CD4-positive, CD25-positive, alpha-beta regulatory T cell (primary cell): Measurements from ENCODE around the gene EHMT1. TPM values are rescaled to one million over a fixed set of nuclear protein-coding genes. Genes with fewer than 3 reads are reported as not detected.
A peak's percentile ranks its signal among the peaks of the same experiment; 100 is the strongest.

Experiments used
- ATAC-seq, 2 donors: fragments of 150-1000 bp; cut with Tn5 transposase; one replicate each; pipeline ENCODE4 v1.10.0; 2021; ENCODE audit warnings: low read depth in 2 of 2, moderate number of reproducible peaks in 2 of 2, moderate library complexity in 1 of 2
- DNase-seq, 3 donors: peaks; one replicate each; pipeline versions ENCODE4 v3.0.0 to v3.0.0-alpha.2; 2012 to 2022; ENCODE audit warnings: mixed read lengths in 1 of 3
- H3K27ac ChIP-seq: one replicate; pipeline ENCODE4 v1.7.0; 2013; ENCODE audit warnings: mild to moderate bottlenecking, low read length; ENCODE audit not compliant: insufficient read depth, poor library complexity, severe bottlenecking
- H3K27me3 ChIP-seq: one replicate; pipeline ENCODE4 v1.7.0; 2013; ENCODE audit warnings: low read length; ENCODE audit not compliant: control insufficient read depth, insufficient read depth
- H3K36me3 ChIP-seq: one replicate; pipeline ENCODE4 v1.7.0; 2013; ENCODE audit warnings: mild to moderate bottlenecking, low read length, moderate library complexity; ENCODE audit not compliant: control insufficient read depth, insufficient read depth
- H3K4me1 ChIP-seq: 2 replicates; pipeline ENCODE4 v1.7.0; 2013; ENCODE audit warnings: mild to moderate bottlenecking, low read length; ENCODE audit not compliant: insufficient read depth, control insufficient read depth, poor library complexity, severe bottlenecking
- H3K4me3 ChIP-seq: one replicate; pipeline ENCODE4 v1.7.0; 2013; ENCODE audit warnings: low read depth, mild to moderate bottlenecking, low read length, moderate library complexity
- H3K9me3 ChIP-seq, 2 experiments: 1 replicate in 1 of 2; 2 replicates in 1 of 2; pipeline ENCODE4 v1.7.0; 2013; ENCODE audit warnings: low read length in 2 of 2, mild to moderate bottlenecking in 1 of 2, moderate library complexity in 1 of 2; ENCODE audit not compliant: control insufficient read depth in 2 of 2
- H3K27ac Mint-ChIP-seq, 3 donors: one replicate each; pipeline ENCODE4 v1.8.0; 2020 to 2022; ENCODE audit warnings: mild to moderate bottlenecking in 3 of 3, mixed read lengths in 3 of 3, moderate library complexity in 2 of 3
- H3K27me3 Mint-ChIP-seq: one replicate; pipeline ENCODE4 v1.8.0; 2022; ENCODE audit warnings: mild to moderate bottlenecking, mixed read lengths
- H3K36me3 Mint-ChIP-seq: one replicate; pipeline ENCODE4 v1.8.0; 2020; ENCODE audit warnings: mixed read lengths
- H3K4me1 Mint-ChIP-seq, 4 donors: one replicate each; pipeline ENCODE4 v1.8.0; 2020 to 2022; ENCODE audit warnings: mixed read lengths in 4 of 4, mild to moderate bottlenecking in 1 of 4
- H3K4me3 Mint-ChIP-seq, 4 donors: one replicate each; pipeline ENCODE4 v1.8.0; 2020 to 2022; ENCODE audit warnings: mild to moderate bottlenecking in 4 of 4, mixed read lengths in 4 of 4, moderate library complexity in 3 of 4
- H3K9me3 Mint-ChIP-seq, 7 donors: one replicate each; pipeline ENCODE4 v1.8.0; 2020 to 2022; ENCODE audit warnings: mixed read lengths in 7 of 7, mild to moderate bottlenecking in 3 of 7, moderate library complexity in 2 of 7
- polyA plus RNA-seq, 4 donors: library from polyadenylated mRNA; unstranded; fragments of 300-500 nt; fragmentation: Illumina TruSeq; gene quantifications; one replicate each; pipeline ENCODE4 v1.2.3, GENCODE V29; 2021
- total RNA-seq: library from RNA; stranded (reverse); gene quantifications from one replicate; pipeline ENCODE4 v1.2.3, GENCODE V29; 2022

The EHMT1 gene
- total and polyA plus RNA-seq, 5 donors from 2014 or later, result 17.9 to 142 (median 20.0) TPM

DNA sequence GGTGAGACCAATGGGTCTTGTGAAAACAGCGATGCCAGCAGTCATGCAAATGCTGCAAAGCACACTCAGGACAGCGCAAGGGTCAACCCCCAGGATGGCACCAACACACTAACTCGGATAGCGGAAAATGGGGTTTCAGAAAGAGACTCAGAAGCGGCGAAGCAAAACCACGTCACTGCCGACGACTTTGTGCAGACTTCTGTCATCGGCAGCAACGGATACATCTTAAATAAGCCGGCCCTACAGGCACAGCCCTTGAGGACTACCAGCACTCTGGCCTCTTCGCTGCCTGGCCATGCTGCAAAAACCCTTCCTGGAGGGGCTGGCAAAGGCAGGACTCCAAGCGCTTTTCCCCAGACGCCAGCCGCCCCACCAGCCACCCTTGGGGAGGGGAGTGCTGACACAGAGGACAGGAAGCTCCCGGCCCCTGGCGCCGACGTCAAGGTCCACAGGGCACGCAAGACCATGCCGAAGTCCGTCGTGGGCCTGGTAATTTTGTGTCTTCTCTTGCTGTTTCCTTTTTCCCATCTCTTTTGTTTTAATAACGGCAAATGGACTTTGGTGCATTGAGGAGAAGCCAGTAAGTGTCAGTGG lies 98.0 kb downstream of the EHMT1 start:
- ATAC-seq (no peak), DNase-seq (no peak)
- peaks cover 4 to 41% (median 19%) of the 10 kb centered on the region in 4 donors for H3K4me1 Mint-ChIP-seq
- H3K27me3 ChIP-seq, result no peaks in the 10 kb centered on the region
- H3K36me3 Mint-ChIP-seq, result peaks cover 62% of the 10 kb centered on the region
- peak overlapping the region; percentile 52 for H3K27ac ChIP-seq
- H3K4me1 ChIP-seq, result peaks cover 6% of the 10 kb centered on the region
- peak overlapping the region; percentile 80 to 93 (median 83) for H3K27ac Mint-ChIP-seq
- no peak overlapping the region for H3K4me3 ChIP-seq
- peaks cover 44% of the 10 kb centered on the region for H3K36me3 ChIP-seq
- H3K27me3 Mint-ChIP-seq, result no peaks in the 10 kb centered on the region
- H3K9me3 ChIP-seq, result peaks cover 14 to 43% of the 10 kb centered on the region in 2 experiments
- peak overlapping the region in 3 of 4 donors; percentile 54 to 63 (median 62) for H3K4me3 Mint-ChIP-seq
- peaks cover 1 to 32% (median 12%) of the 10 kb centered on the region in 7 donors for H3K9me3 Mint-ChIP-seq

DNA sequence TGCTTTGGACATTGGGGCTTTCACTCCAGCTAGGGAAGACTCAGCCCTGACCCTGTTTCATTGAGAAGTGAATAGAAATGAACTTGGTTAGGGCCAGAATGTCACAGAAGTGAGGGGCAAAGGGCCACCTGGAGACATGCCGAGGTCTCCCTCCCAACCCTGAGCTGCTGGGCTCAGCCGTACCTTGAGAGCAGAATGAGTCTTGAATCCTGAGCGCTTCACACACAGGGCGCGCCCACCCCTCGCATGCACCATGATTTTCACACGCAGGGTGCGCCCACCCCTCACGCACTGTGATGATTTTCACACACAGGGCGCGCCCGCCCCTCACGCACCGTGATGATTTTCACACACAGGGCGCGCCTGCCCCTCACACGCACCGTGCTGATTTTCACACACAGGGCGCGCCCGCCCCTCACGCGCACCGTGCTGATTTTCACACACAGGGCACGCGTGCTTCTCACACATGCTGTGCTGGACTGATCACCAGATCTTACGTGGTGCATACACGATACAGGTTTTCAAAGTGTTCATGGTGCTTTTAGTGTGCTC lies 99.0 kb downstream of the EHMT1 start:
- Histone ChIP-seq H3K9me3 (peaks cover 14 to 43% of the 10 kb centered on the region in 2 experiments), H3K4me3 (no peak overlapping the region), H3K36me3 (peaks cover 36% of the 10 kb centered on the region), H3K27me3 (no peaks in the 10 kb centered on the region), H3K27ac (no peak overlapping the region), H3K4me1 (peaks cover 17% of the 10 kb centered on the region)
- H3K4me1 Mint-ChIP-seq, result peaks cover 10 to 42% (median 22%) of the 10 kb centered on the region in 4 donors
- peak overlapping the region in 1 of 3 donors; percentile 48 for H3K27ac Mint-ChIP-seq
- H3K9me3 Mint-ChIP-seq, result peaks cover 1 to 32% (median 12%) of the 10 kb centered on the region in 7 donors
- H3K4me3 Mint-ChIP-seq, result peak overlapping the region in 2 of 4 donors; percentile 19 to 72
- no peak for ATAC-seq
- H3K36me3 Mint-ChIP-seq, result peaks cover 55% of the 10 kb centered on the region
- no peak for DNase-seq
- H3K27me3 Mint-ChIP-seq, result no peaks in the 10 kb centered on the region

DNA sequence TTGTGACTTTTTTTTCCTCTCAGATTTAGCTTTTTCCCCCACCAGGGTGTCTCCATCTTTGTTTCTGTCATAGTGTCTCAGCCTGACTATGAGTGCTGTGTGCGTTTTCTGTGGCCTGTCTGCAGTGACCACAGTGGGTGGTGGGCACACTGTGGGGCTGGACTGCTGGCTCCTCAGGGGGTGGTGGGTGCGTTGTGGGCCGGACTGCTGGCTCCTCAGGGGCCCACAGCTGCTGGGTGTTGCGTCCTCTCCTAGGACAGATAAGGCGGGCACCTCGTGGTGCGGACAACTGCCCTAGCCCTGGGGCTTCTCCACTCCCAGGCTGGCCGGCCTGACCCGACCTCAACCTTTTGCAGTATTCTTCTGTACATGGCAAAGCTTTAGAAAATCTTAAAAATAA lies 100.4 kb downstream of the EHMT1 start:
- Histone ChIP-seq H3K27ac (no peak overlapping the region), H3K4me3 (no peak overlapping the region), H3K27me3 (no peaks in the 10 kb centered on the region), H3K4me1 (peaks cover 27% of the 10 kb centered on the region), H3K9me3 (peaks cover 11 to 40% of the 10 kb centered on the region in 2 experiments), H3K36me3 (peaks cover 33% of the 10 kb centered on the region)
- peaks cover 3 to 32% (median 8%) of the 10 kb centered on the region in 7 donors for H3K9me3 Mint-ChIP-seq
- H3K27ac Mint-ChIP-seq, result no peak overlapping the region
- peaks cover 49% of the 10 kb centered on the region for H3K36me3 Mint-ChIP-seq
- no peak overlapping the region for H3K4me3 Mint-ChIP-seq
- H3K4me1 Mint-ChIP-seq, result peaks cover 10 to 45% (median 29%) of the 10 kb centered on the region in 4 donors
- no peaks in the 10 kb centered on the region for H3K27me3 Mint-ChIP-seq
- DNase-seq, result no peak
- ATAC-seq, result no peak

DNA sequence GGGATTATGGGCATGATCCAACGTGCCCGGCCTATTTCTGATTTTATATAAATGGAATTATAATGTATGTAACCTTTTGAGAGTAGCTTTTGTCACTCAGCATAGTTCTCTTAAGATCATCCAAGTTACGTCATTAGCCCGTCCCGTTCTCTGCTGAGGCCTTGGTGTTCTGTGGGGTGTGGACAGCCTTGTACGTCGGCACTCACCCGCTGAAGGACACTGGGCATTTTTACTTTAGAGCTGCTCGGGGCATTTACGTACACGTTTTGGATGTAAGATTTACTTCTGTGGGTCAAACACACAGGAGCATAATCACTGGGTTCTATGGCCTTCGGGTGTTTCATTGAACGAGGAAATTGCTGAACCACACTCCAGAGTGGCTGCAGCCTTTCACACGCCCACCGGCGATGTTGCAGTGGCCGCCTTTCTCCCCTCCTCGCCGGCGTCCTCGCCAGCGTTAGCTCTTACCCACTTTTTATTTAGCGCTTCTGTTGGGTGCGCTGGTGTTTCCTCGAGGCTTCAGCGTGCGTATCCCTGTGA lies 101.8 kb downstream of the EHMT1 start:
- Histone ChIP-seq H3K27me3 (no peaks in the 10 kb centered on the region), H3K4me3 (no peak overlapping the region), H3K27ac (no peak overlapping the region), H3K9me3 (peaks cover 8 to 29% of the 10 kb centered on the region in 2 experiments), H3K4me1 (peaks cover 31% of the 10 kb centered on the region), H3K36me3 (peaks cover 31% of the 10 kb centered on the region)
- ATAC-seq (no peak), DNase-seq (no peak)
- peaks cover 10 to 50% (median 35%) of the 10 kb centered on the region in 4 donors for H3K4me1 Mint-ChIP-seq
- peaks cover 3 to 25% (median 7%) of the 10 kb centered on the region in 7 donors for H3K9me3 Mint-ChIP-seq
- no peaks in the 10 kb centered on the region for H3K27me3 Mint-ChIP-seq
- H3K4me3 Mint-ChIP-seq, result peak overlapping the region in 1 of 4 donors; percentile 49
- H3K36me3 Mint-ChIP-seq, result peaks cover 55% of the 10 kb centered on the region
- H3K27ac Mint-ChIP-seq, result peak overlapping the region in 1 of 3 donors; percentile 38

DNA sequence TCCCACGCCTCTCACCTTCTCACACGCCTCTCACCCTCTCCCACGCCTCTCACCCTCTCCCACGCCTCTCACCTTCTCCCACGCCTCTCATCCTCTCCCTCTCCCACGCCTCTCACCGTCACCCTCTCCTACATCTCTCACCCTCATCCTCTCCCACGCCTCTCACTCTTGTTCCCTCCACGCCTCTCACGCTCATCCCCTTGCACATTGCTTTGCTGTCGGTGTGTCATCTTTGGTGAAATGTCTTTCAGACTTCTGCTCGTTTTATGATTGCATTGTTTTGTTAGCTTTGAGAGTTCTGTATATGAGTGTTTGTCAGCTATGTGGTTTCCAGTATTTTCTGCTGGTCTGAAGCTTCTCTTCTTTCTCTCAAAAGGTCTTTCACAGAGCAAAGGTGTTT lies 102.7 kb downstream of the EHMT1 start:
- Mint-ChIP-seq H3K9me3 (peaks cover 3 to 23% (median 7%) of the 10 kb centered on the region in 7 donors), H3K27me3 (no peaks in the 10 kb centered on the region), H3K4me1 (peaks cover 15 to 53% (median 38%) of the 10 kb centered on the region in 4 donors), H3K4me3 (peak overlapping the region; percentile 57 to 87 (median 75)), H3K36me3 (peaks cover 62% of the 10 kb centered on the region), H3K27ac (peak overlapping the region; percentile 83 to 96 (median 96))
- Histone ChIP-seq H3K4me1 (peaks cover 31% of the 10 kb centered on the region), H3K36me3 (peaks cover 31% of the 10 kb centered on the region), H3K27ac (peak overlapping the region; percentile 52), H3K9me3 (peaks cover 6 to 20% of the 10 kb centered on the region in 2 experiments), H3K4me3 (peak overlapping the region; percentile 55), H3K27me3 (no peaks in the 10 kb centered on the region)
- no peak for ATAC-seq
- peak in 2 of 3 donors; percentile 12 to 36 for DNase-seq

DNA sequence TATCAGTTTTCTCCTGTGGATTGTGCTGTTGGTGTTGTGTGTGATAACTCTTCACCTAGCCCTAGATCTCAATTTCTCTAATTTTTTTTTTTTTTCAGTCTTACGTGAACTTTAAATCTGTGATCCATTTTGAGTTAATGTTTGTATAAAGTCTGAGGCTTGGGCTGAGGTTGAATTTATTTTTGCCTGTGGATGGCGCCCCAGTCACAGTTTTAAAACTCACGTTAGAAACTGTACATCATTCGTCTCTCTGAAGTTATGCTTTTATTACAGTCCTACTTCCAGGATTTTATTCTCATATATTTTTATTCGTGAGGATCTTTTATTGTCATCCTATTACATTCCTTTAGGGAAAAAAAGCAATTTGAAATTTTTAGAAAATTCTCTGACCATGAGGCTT lies 103.1 kb downstream of the EHMT1 start:
- H3K9me3 Mint-ChIP-seq, result peaks cover 1 to 21% (median 6%) of the 10 kb centered on the region in 7 donors
- H3K4me1 ChIP-seq, result peaks cover 31% of the 10 kb centered on the region

DNA sequence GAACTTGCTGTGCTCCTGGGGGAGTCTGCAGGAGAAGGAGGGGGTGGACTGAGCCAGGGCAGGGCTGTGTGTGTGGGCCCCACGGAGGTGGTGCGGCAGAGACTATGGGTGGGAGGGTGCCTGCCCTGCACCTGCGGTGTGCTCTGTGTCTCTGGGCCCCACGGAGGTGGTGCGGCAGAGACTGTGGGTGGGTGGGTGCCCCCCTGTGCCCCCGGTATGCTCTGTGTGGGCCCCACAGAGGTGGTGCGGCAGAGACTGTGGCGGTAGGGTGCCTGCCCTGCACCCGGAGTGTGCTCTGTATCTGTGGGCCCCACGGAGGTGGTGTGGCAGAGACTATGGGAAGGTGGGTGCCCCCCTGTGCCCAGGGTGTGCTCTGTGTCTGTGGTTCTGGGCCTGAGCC lies 103.7 kb downstream of the EHMT1 start:
- H3K9me3 ChIP-seq, result peaks cover 4 to 12% of the 10 kb centered on the region in 2 experiments
- Mint-ChIP-seq H3K4me1 (peaks cover 15 to 60% (median 40%) of the 10 kb centered on the region in 4 donors), H3K36me3 (peaks cover 65% of the 10 kb centered on the region), H3K4me3 (peak overlapping the region; percentile 57 to 87 (median 75)), H3K27me3 (no peaks in the 10 kb centered on the region), H3K27ac (peak overlapping the region; percentile 83 to 97 (median 96)), H3K9me3 (peaks cover 1 to 19% (median 6%) of the 10 kb centered on the region in 7 donors)
- H3K27me3 ChIP-seq, result no peaks in the 10 kb centered on the region
- peak; percentile 58 to 64 for ATAC-seq
- H3K36me3 ChIP-seq, result peaks cover 27% of the 10 kb centered on the region
- peak in 1 of 3 donors; percentile 22 for DNase-seq
- no peak overlapping the region for H3K4me3 ChIP-seq
- H3K4me1 ChIP-seq, result peaks cover 31% of the 10 kb centered on the region
- peak overlapping the region; percentile 45 for H3K27ac ChIP-seq

More for the DNA sequence above, 103.1 kb downstream of the EHMT1 start:
- H3K27me3 ChIP-seq, result no peaks in the 10 kb centered on the region
- peak overlapping the region; percentile 52 for H3K27ac ChIP-seq
- DNase-seq (peak in 2 of 3 donors; percentile 50 to 61), ATAC-seq (peak; percentile 18 to 36)
- Mint-ChIP-seq H3K27ac (peak overlapping the region; percentile 83 to 97 (median 96)), H3K36me3 (peaks cover 63% of the 10 kb centered on the region), H3K4me1 (peaks cover 15 to 55% (median 39%) of the 10 kb centered on the region in 4 donors), H3K4me3 (peak overlapping the region; percentile 57 to 87 (median 75)), H3K27me3 (no peaks in the 10 kb centered on the region)
- H3K4me3 ChIP-seq, result peak overlapping the region; percentile 55
- H3K36me3 ChIP-seq, result peaks cover 31% of the 10 kb centered on the region
- H3K9me3 ChIP-seq, result peaks cover 4 to 16% of the 10 kb centered on the region in 2 experiments
